HCT116 (cell line): Measurements from ENCODE around the gene ZNF593.

ENCODE experiments used
- CBX3 ChIP-seq: IDR thresholded peaks from 2 replicates; pipeline ENCODE4 v1.6.1; 2012; ENCODE audit warnings: low read depth
- CTCF ChIP-seq, 3 experiments: fragments of 200-600 bp in 1 of 3; sonication (generic) in 1 of 3; IDR thresholded peaks in 2 of 3; conservative IDR thresholded peaks in 1 of 3; 2 replicates each; pipeline ENCODE4 v1.5.1; 2012 to 2017; ENCODE audit warnings: low read depth in 2 of 3, low read length in 2 of 3, antibody characterized with exemption in 1 of 3, borderline replicate concordance in 1 of 3, control low read depth in 1 of 3, mild to moderate bottlenecking in 1 of 3, mixed read lengths in 1 of 3, mixed run types in 1 of 3, moderate library complexity in 1 of 3; ENCODE audit not compliant: insufficient read depth in 1 of 3
- ELF1 ChIP-seq: IDR thresholded peaks from 2 replicates; pipeline ENCODE4 v1.6.1; 2012; ENCODE audit warnings: low read depth, borderline replicate concordance
- EZH2 ChIP-seq: fragments of 200-600 bp; sonication (generic); IDR thresholded peaks from 2 replicates; pipeline ENCODE4 v1.6.1; 2017; ENCODE audit warnings: antibody characterized with exemption, mixed run types
- EZH2phosphoT487 ChIP-seq: fragments of 200-600 bp; IDR thresholded peaks from 2 replicates; pipeline ENCODE4 v1.6.1; 2018; ENCODE audit warnings: antibody characterized with exemption, borderline replicate concordance
- POLR2A ChIP-seq: IDR thresholded peaks from 2 replicates; pipeline ENCODE4 v1.7.0; 2011; ENCODE audit warnings: borderline replicate concordance; ENCODE audit not compliant: insufficient read depth, insufficient read length; ENCODE audit errors: extremely low read depth
- POLR2AphosphoS5 ChIP-seq: IDR thresholded peaks from 2 replicates; pipeline ENCODE4 v1.6.1; 2011; ENCODE audit warnings: mild to moderate bottlenecking, low read depth, low read length, moderate library complexity
- RAD21 ChIP-seq: IDR thresholded peaks from 2 replicates; pipeline ENCODE4 v1.6.1; 2012; ENCODE audit warnings: low read depth, mild to moderate bottlenecking
- SP1 ChIP-seq: IDR thresholded peaks from 2 replicates; pipeline ENCODE4 v1.6.1; 2012; ENCODE audit warnings: low read depth
- YY1 ChIP-seq: IDR thresholded peaks from 2 replicates; pipeline ENCODE4 v1.6.1; 2011; ENCODE audit warnings: low read length, low read depth, moderate library complexity, mild to moderate bottlenecking; ENCODE audit not compliant: insufficient replicate concordance; ENCODE audit errors: extremely low read depth
- ZNF274 ChIP-seq: fragments of 200-500 bp; sonication (Bioruptor generic); IDR thresholded peaks from 2 replicates; pipeline ENCODE4 v1.6.1; 2014; ENCODE audit warnings: mild to moderate bottlenecking, low read depth, low read length, inconsistent platforms

GRCh38 chr1:26187882-26188281 is 18.2 kb downstream of the ZNF593 start:
- no peak for TF ChIP-seq EZH2
- TF ChIP-seq CTCF (IDR thresholded peaks at IDR 0.05 in 2 of 3, conservative IDR thresholded peaks at IDR 0.05 in 1 of 3; ENCODE audit: borderline replicate concordance in 1 of 3, insufficient read depth in 1 of 3, low read depth in 2 of 3, low read length in 2 of 3), result no peak
- no peak for TF ChIP-seq POLR2A
- TF ChIP-seq POLR2AphosphoS5, result no peak
- TF ChIP-seq EZH2phosphoT487, result no peak
- TF ChIP-seq ELF1, result no peak
- no peak for TF ChIP-seq ZNF274
- no peak for TF ChIP-seq CBX3
- TF ChIP-seq RAD21, result no peak
- no peak for TF ChIP-seq SP1
- no peak for TF ChIP-seq YY1
